ENCODE data around the gene RAB7A.

DNA sequence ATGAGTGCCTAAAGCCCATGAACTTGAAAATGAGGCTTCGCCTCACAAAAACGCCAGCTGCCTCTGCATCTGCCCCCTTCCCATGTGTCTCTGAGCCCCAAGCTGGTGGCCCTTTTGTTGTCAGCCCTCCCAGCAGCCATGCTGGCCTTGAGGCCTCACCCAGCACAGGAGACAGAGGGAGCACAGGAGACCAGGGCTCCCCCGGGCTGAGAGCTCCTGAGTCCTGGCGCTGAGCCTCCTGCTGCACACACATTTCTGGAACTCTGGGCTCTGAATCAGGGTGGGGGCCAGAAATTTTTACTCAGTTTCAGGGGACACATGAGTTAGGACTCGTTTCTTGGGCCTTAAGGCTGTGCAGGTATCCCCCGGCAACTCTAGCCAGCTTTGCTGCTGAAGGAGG is 97.0 kb downstream of the RAB7A start:
- TF ChIP-seq EZH2 (IDR thresholded peaks at IDR 0.05; ENCODE audit: insufficient read depth, poor library complexity, severe bottlenecking) (no peak), EZH2phosphoT487 (IDR thresholded peaks at IDR 0.05; ENCODE audit: insufficient read depth, low read depth) (no peak)
